G401.6 (cell line): ENCODE data around the gene GALNT12.

ENCODE experiments used
- FAIRE-seq: peaks from 2 replicates; lab custom pipeline; 2012; peaks lifted over from hg19 to GRCh38; lab: Jason Lieb, UNC

GALNT12 gene

DNA sequence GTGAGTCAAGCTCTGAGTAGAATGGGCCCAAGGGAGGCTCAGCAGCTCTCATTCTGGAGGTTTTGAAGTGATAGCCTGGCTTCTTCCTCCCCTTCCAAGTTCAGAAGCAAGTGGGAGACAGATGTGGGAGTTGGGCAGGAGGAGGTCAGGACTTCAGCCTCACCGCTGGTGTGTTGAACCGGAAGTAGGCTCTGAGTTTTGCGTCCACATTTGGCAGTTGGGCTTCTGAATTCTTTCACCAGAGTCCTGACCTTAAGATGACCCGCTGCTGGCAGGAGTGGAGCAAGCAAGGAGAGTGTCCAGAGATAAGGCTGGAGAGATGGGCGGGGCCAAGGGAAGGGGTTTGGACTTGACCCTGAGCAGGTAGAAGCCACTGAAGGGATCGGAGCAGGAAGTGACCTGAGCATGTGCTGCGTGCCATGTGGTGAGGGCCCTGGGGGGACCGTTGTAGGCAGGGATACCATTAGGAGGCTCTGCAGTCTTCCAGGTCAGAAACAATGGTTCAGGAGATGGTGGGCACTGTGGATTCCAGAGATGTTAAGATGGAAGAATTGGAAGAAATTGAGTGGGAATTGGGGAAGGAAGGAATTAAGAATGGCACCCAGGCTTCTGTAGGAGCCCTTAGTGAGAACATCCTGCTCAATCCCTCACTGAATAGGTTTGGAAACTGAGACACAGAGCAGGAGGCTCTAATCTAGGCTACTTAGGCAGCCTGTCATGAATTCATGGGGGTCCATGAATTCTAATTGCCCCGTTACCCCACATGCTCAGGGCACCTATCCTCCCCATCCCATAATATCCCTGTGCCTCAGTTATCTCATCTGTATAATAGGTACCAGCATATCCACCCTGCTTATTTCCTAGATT lies 25.9 kb downstream of the GALNT12 start:
- no peak for FAIRE-seq

DNA sequence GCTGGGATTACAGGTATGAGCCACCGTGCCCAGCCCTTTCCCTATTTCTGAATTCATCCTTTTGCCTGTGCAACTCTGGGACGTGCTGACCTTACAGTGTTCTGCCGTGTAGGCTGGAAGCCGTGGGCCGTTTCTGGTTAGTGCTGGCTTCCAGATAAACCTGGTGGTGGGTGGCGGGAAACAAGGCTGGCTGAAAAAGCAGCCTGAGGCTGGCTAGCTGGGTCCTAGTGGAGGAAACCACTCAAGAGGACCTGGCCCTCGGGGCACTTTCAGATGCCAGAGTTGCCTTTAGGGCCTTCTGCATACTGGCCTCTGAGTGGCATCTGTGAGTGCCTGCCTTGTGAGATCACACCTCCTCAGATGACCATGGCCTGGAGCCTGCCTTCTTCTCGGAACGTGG lies 26.9 kb downstream of the GALNT12 start:
- no peak for FAIRE-seq

- FAIRE-seq = no peak
Measured at GRCh38 chr9:98836206-98836605, 28.7 kb downstream of the GALNT12 start.

- no peak for FAIRE-seq
Measured at GRCh38 chr9:98837516-98837915, 30.0 kb downstream of the GALNT12 start.

DNA sequence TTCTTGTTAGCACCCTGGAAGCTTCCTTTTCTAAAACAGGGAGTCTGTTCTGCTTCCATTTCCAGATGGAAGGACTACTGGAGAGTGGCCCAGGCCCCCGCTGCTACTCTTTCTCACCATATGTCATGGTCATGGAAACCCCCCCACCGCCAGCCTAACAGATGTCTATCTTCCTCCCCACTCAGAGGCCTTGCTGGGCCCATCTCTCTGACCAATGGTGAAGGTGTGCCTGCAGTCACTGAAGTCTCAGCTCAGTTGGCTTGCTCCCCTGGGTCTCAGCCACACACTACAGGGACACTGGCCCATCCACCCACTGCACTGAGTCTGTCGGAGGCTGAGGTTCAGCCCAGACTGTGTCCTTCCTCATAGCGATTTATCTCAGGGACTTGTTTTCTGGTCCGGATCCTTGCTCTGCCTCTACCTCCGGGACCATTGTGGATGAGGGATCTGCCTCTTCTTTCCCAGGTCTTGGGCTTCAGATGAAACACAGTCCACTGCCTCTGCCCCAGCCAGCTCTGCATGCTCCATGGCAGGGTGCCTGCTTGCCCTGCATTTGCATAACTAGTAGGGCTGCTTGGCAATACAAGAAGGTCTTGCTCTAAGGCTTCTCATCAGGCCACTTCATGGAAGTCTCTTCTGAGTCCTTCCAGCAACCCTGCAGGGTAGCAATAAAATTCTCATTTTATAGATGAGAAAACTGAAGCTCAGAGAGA lies 30.8 kb downstream of the GALNT12 start:
- no peak for FAIRE-seq

- no peak for FAIRE-seq
Measured at GRCh38 chr9:98838868-98839565, 31.5 kb downstream of the GALNT12 start.

DNA sequence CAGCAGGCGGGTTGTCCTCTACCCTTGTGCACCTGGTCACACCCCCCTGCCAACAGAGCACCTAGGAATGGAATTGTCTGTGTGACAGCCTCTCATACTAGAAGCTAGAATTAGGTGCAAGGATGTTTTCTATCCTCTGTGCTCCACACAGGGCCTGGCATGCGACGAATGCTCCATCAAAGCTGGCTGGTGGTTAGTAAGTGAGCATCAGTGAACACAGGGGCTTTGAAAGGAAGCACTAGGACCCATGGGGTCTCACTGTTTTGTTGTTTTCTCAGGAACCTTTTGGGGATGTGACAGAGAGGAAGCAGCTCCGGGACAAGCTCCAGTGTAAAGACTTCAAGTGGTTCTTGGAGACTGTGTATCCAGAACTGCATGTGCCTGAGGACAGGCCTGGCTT lies 32.3 kb downstream of the GALNT12 start:
- FAIRE-seq = no peak

DNA sequence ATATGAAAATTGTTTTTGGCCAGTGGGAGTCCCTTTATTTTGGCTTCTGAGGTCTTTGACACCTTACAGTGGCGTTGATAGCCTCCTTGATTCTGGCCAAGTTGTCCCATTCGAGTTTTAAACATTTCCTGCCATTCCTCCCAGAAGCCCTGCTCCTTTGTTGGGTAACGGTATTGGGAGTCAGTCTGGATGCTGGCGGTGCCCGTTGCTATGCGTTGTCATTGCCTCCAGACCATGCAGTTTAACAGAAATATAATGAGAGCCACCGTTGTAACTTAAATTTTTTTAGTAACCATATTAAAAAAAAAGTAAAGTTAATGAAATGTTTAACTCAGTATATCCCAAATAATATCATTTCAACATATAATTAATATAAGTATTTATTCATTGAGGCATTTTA lies 35.0 kb downstream of the GALNT12 start:
- no peak for FAIRE-seq

GRCh38 chr9:98846081-98846480 lies 38.6 kb downstream of the GALNT12 start:
- FAIRE-seq = no peak

- no peak for FAIRE-seq
Measured at GRCh38 chr9:98846879-98847278, 39.4 kb downstream of the GALNT12 start.

DNA sequence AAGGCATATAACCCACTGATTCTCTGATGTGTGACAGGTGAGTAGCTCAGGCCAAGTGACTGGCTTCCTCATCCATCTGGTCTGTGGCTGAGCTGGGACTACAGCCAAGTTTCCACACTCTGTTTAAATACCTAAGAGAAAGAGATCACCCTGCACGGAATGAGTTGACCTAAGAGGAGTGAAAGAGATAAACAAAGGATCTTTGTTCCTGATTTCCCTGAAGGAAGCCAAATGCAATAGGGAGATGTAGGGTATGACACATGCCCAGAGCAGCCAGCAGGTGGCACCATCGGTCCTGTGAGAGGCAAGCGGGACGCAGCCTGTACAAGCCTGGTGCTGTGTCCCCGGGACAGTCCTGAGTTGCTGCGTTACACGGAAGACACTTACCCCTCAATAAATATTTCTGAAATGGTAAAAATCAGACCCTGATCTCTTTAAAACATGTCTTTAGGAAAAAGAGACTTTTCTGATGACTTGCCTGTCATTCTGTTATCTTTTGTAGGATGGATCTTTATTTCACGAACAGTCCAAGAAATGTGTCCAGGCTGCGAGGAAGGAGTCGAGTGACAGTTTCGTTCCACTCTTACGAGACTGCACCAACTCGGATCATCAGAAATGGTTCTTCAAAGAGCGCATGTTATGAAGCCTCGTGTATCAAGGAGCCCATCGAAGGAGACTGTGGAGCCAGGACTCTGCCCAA lies 41.1 kb downstream of the GALNT12 start:
- FAIRE-seq = no peak

GRCh38 chr9:98849563-98849962 lies 42.1 kb downstream of the GALNT12 start:
- FAIRE-seq = no peak

DNA sequence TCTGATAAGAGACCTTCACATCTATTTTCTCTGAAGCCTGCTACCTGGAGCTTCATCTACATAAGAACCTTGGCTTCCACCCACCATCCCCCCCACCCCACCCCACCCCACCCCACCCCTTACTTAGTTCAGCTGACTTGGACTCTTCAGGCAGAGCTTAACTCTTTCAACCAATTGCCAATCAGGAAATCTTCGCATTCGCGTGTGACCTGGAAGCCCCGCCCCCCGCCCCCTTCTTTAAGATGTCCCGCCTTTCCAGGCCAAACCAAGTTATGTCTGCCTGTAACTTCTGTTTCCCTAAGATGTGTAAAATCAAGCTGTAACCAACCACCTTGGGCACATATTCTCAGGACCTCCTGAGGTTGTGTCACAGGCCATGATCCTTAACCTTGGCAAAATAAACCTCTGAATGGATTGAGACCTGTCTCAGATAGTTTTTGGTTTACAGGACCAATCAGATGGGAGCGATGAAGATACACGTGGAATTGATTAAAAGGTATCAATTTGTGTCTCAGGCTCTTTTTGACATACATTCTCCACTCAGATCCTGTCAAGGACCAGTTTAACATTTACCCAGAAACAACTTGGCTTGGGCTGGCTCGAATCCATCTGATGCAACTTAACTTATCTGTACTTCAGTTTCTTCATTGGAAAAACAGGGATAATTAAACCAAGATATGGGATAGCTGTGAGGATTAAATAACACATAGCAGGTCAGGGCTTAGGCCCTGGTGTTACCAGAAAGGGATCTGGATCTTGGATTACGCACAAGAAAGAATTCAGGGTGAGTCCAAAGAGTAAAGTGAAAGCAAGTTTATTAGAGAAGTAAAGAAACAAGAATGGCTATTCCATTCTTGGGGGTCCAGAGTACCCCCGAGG lies 43.6 kb downstream of the GALNT12 start:
- FAIRE-seq = no peak

GRCh38 chr9:98851730-98852459 lies 44.4 kb downstream of the GALNT12 start:
- no peak for FAIRE-seq

GRCh38 chr9:98852460-98852734 lies 44.9 kb downstream of the GALNT12 start:
- no peak for FAIRE-seq

- no peak for FAIRE-seq
Measured at GRCh38 chr9:98852961-98853360, 45.5 kb downstream of the GALNT12 start.

DNA sequence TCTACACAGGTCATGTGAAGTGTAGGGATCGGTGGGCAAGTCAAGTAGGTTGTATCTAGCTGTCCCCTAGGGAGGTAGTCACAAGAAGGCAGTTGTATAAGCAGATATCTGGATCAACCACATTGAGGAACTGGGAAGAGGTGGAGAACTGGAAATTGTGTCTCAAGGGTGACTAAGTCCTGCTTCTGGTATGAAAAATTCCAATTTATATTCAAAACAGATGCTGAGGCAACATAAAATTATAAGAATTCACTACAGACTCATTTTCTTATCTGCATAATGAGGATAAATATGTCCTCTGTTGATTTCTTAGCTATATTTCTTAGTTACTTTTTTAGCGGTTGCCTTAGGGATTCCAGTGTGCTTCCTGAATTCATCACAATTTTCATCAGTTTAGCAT lies 46.8 kb downstream of the GALNT12 start:
- no peak for FAIRE-seq

- no peak for FAIRE-seq
Measured at GRCh38 chr9:98855592-98855991, 48.1 kb downstream of the GALNT12 start.

- no peak for FAIRE-seq
Measured at GRCh38 chr9:98856982-98857381, 49.5 kb downstream of the GALNT12 start.

DNA sequence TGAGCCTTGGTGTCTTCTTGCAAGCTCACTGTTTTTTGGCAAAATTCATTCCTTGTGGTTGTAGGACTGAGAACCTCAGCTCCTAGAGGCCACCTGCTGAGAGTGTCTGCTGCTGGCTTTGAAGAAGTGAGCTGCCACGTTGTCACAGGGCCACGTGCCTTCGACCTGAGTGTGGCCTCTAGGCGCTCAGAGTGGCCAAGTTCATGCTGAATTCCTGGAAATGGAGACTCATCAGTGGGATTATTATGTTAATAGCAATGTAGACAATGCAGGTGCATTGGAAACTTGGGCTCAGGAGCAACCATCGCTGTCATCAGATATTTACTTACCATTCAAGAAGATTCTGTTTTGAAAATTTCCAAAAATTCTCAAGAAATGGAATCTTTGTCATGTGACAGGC lies 52.5 kb downstream of the GALNT12 start:
- no peak for FAIRE-seq

GRCh38 chr9:98860871-98861293 lies 53.4 kb downstream of the GALNT12 start:
- no peak for FAIRE-seq
